ENCODE results near the gene SLC39A7. TPM values are rescaled to one million over a fixed set of nuclear protein-coding genes. Genes with fewer than 3 reads are reported as not detected.

SLC39A7 gene
- total and polyA plus RNA-seq, 2 of the 13 experiments (the other 11 are each of a cell fraction or from before 2014, with no cell fraction given) = 142 to 229 TPM

DNA sequence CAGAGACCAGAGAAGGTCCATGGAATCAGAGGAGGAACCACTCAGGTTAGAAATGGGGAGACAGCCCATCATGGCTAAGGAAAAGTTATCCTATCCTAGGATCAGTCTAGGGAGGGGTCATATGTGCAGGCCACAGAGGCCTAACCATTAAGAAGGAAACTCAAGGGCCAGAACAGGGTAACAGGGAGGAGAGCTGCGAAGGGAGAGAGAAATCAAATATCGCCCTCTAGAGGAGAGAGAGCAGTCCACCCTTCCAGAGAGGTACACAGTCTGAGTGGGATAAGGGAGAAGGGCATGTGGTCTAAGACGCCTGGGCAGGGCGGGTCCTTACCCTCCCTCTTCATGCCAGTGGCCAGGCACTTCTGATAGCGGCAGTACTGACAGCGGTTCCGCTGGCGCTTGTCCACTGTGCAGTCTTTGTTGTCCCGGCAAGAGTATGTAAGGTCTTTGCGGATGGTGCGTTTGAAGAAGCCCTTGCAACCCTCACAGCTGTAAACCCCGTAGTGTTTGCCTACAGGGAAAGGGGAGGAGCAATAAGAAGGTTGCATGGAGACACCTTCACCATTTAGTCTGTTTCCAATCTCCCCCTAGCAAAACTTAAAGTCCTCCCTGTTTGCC, 3.1 kb upstream of the SLC39A7 start (continued):
- TF ChIP-seq, protein P1, sequence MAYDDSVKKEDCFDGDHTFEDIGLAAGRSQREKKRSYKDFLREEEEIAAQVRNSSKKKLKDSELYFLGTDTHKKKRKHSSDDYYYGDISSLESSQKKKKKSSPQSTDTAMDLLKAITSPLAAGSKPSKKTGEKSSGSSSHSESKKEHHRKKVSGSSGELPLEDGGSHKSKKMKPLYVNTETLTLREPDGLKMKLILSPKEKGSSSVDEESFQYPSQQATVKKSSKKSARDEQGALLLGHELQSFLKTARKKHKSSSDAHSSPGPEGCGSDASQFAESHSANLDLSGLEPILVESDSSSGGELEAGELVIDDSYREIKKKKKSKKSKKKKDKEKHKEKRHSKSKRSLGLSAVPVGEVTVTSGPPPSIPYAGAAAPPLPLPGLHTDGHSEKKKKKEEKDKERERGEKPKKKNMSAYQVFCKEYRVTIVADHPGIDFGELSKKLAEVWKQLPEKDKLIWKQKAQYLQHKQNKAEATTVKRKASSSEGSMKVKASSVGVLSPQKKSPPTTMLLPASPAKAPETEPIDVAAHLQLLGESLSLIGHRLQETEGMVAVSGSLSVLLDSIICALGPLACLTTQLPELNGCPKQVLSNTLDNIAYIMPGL (CRISPR knock-in tag; IDR thresholded peaks at IDR 0.05; ENCODE audit: borderline replicate concordance in 1 of 2, low read depth in 1 of 2) = peak; percentile 37 to 73; a peak in 3 of 4 replicates
- peak; percentile 34; the same call in 1 of the 2 replicates for TF ChIP-seq ZBTB7B (CRISPR knock-in tag; IDR thresholded peaks at IDR 0.05)
- TF ChIP-seq, protein P2, sequence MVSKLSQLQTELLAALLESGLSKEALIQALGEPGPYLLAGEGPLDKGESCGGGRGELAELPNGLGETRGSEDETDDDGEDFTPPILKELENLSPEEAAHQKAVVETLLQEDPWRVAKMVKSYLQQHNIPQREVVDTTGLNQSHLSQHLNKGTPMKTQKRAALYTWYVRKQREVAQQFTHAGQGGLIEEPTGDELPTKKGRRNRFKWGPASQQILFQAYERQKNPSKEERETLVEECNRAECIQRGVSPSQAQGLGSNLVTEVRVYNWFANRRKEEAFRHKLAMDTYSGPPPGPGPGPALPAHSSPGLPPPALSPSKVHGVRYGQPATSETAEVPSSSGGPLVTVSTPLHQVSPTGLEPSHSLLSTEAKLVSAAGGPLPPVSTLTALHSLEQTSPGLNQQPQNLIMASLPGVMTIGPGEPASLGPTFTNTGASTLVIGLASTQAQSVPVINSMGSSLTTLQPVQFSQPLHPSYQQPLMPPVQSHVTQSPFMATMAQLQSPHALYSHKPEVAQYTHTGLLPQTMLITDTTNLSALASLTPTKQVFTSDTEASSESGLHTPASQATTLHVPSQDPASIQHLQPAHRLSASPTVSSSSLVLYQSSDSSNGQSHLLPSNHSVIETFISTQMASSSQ (IDR thresholded peaks at IDR 0.05; ENCODE audit: low read depth) = no peak
- TF ChIP-seq, protein P2 (CRISPR knock-in tag; IDR thresholded peaks at IDR 0.05; ENCODE audit: borderline replicate concordance) = peak; percentile 39; the same call in 1 of the 2 replicates
- TF ChIP-seq GATAD2A (CRISPR knock-in tag; IDR thresholded peaks at IDR 0.05) = peak; percentile 64
- TF ChIP-seq HMG20B (CRISPR knock-in tag; conservative IDR thresholded peaks at IDR 0.05) = 0 out of 2 replicates have a peak, but pooled peaks have one; percentile 11
- TF ChIP-seq ZFP41 (CRISPR knock-in tag; IDR thresholded peaks at IDR 0.05; ENCODE audit: borderline replicate concordance) = peak; percentile 74; the same call in 1 of the 2 replicates
- peak; percentile 60 for TF ChIP-seq THAP11 (CRISPR knock-in tag; IDR thresholded peaks at IDR 0.05)
- no peak for TF ChIP-seq MLLT10 (CRISPR knock-in tag; IDR thresholded peaks at IDR 0.05)
- TF ChIP-seq, protein P3, sequence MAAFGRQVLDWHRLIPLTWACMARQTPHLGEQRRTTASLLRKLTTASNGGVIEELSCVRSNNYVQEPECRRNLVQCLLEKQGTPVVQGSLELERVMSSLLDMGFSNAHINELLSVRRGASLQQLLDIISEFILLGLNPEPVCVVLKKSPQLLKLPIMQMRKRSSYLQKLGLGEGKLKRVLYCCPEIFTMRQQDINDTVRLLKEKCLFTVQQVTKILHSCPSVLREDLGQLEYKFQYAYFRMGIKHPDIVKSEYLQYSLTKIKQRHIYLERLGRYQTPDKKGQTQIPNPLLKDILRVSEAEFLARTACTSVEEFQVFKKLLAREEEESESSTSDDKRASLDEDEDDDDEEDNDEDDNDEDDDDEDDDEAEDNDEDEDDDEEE (CRISPR knock-in tag; IDR thresholded peaks at IDR 0.05) = peak; percentile 89
- no peak for TF ChIP-seq ISX (CRISPR knock-in tag; conservative IDR thresholded peaks at IDR 0.05)
- 0 out of 2 replicates have a peak, but pooled peaks have one; percentile 27 for TF ChIP-seq TSC22D2 (CRISPR knock-in tag; IDR thresholded peaks at IDR 0.05; ENCODE audit: borderline replicate concordance)
- TF ChIP-seq ZNF230 (CRISPR knock-in tag; IDR thresholded peaks at IDR 0.05) = no peak; the same call in 1 of the 2 replicates
- 0 out of 2 replicates have a peak, but pooled peaks have one; percentile 78 for TF ChIP-seq ZNF83 (CRISPR knock-in tag; IDR thresholded peaks at IDR 0.05; ENCODE audit: borderline replicate concordance)
- peak; percentile 63; the same call in 1 of the 2 replicates for TF ChIP-seq ELF3 (CRISPR knock-in tag; IDR thresholded peaks at IDR 0.05)
- TF ChIP-seq ZBTB38 (CRISPR knock-in tag; IDR thresholded peaks at IDR 0.05) = peak; percentile 35; the same call in 1 of the 2 replicates
- TF ChIP-seq, protein P4, sequence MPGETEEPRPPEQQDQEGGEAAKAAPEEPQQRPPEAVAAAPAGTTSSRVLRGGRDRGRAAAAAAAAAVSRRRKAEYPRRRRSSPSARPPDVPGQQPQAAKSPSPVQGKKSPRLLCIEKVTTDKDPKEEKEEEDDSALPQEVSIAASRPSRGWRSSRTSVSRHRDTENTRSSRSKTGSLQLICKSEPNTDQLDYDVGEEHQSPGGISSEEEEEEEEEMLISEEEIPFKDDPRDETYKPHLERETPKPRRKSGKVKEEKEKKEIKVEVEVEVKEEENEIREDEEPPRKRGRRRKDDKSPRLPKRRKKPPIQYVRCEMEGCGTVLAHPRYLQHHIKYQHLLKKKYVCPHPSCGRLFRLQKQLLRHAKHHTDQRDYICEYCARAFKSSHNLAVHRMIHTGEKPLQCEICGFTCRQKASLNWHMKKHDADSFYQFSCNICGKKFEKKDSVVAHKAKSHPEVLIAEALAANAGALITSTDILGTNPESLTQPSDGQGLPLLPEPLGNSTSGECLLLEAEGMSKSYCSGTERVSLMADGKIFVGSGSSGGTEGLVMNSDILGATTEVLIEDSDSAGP (CRISPR knock-in tag; IDR thresholded peaks at IDR 0.05; ENCODE audit: borderline replicate concordance) = peak; percentile 0; the same call in 1 of the 2 replicates
- TF ChIP-seq, protein P5, sequence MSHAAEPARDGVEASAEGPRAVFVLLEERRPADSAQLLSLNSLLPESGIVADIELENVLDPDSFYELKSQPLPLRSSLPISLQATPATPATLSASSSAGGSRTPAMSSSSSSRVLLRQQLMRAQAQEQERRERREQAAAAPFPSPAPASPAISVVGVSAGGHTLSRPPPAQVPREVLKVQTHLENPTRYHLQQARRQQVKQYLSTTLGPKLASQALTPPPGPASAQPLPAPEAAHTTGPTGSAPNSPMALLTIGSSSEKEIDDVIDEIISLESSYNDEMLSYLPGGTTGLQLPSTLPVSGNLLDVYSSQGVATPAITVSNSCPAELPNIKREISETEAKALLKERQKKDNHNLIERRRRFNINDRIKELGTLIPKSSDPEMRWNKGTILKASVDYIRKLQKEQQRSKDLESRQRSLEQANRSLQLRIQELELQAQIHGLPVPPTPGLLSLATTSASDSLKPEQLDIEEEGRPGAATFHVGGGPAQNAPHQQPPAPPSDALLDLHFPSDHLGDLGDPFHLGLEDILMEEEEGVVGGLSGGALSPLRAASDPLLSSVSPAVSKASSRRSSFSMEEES (CRISPR knock-in tag; IDR thresholded peaks at IDR 0.05) = peak; percentile 25; the same call in 1 of the 2 replicates
